Mesothelial cell of epicardium (in vitro differentiated cells): ENCODE data around the gene RACK1. TPM values are rescaled to one million over a fixed set of nuclear protein-coding genes. Genes with fewer than 3 reads are reported as not detected.

Source experiments
- DNase-seq, 2 experiments: peaks; one replicate each; pipeline ENCODE4 v3.0.0; 2021; ENCODE audit warnings: low spot score in 2 of 2; ENCODE audit not compliant: unreplicated experiment in 2 of 2
- H3K27ac Mint-ChIP-seq: 2 replicates; pipeline ENCODE4 v1.8.0; 2021; ENCODE audit warnings: mixed read lengths
- H3K27me3 Mint-ChIP-seq: 2 replicates; pipeline ENCODE4 v1.8.0; 2021; ENCODE audit warnings: low read depth, mixed read lengths
- H3K36me3 Mint-ChIP-seq: 2 replicates; pipeline ENCODE4 v1.8.0; 2021; ENCODE audit warnings: mixed read lengths
- H3K4me1 Mint-ChIP-seq: 2 replicates; pipeline ENCODE4 v1.8.0; 2021; ENCODE audit warnings: mixed read lengths
- H3K4me3 Mint-ChIP-seq: 2 replicates; pipeline ENCODE4 v1.8.0; 2021; ENCODE audit warnings: mild to moderate bottlenecking, moderate library complexity, mixed read lengths
- H3K9me3 Mint-ChIP-seq: 2 replicates; pipeline ENCODE4 v1.8.0; 2021; ENCODE audit warnings: mixed read lengths
- CTCF ChIP-seq: fragments of 200-600 bp; sonication (generic); IDR thresholded peaks from one replicate; pipeline ENCODE4 v1.5.0; 2021; ENCODE audit warnings: antibody characterized with exemption; ENCODE audit not compliant: unreplicated experiment
- total RNA-seq: library from RNA; stranded (reverse); gene quantifications from 3 replicates; pipeline ENCODE4 v1.2.1, GENCODE V29; 2021

Gene RACK1
- total RNA-seq, 1 donor from 2014 or later = 2,008 TPM

- Mint-ChIP-seq H3K27ac (no peak overlapping the region), H3K9me3 (no peaks in the 10 kb centered on the region), H3K4me1 (peaks cover 17% of the 10 kb centered on the region)
Observed at GRCh38 chr5:181197326-181197951, 46.3 kb downstream of the RACK1 start.

GRCh38 chr5:181195249-181195761 lies 48.4 kb downstream of the RACK1 start:
- H3K4me1 Mint-ChIP-seq = peaks cover 24% of the 10 kb centered on the region
- no peak for TF ChIP-seq CTCF
- DNase-seq = no peak
- H3K4me3 Mint-ChIP-seq = no peak overlapping the region
- H3K27ac Mint-ChIP-seq = no peak overlapping the region
- H3K27me3 Mint-ChIP-seq = peaks cover 17% of the 10 kb centered on the region
- H3K9me3 Mint-ChIP-seq = no peaks in the 10 kb centered on the region
- H3K36me3 Mint-ChIP-seq = no peaks in the 10 kb centered on the region

More at GRCh38 chr5:181197326-181197951, 46.3 kb downstream of the RACK1 start:
- H3K4me3 Mint-ChIP-seq = no peak overlapping the region
- TF ChIP-seq CTCF = no peak
- H3K36me3 Mint-ChIP-seq = no peaks in the 10 kb centered on the region
- H3K27me3 Mint-ChIP-seq = peaks cover 37% of the 10 kb centered on the region
- DNase-seq = no peak

- peaks cover 12% of the 10 kb centered on the region for H3K27me3 Mint-ChIP-seq
Observed at GRCh38 chr5:181194489-181195248, 49.0 kb downstream of the RACK1 start.

GRCh38 chr5:181193656-181194055 lies 50.0 kb downstream of the RACK1 start:
- Mint-ChIP-seq H3K27ac (no peak overlapping the region), H3K36me3 (no peaks in the 10 kb centered on the region), H3K4me3 (peak overlapping the region; percentile 99), H3K27me3 (peaks cover 6% of the 10 kb centered on the region), H3K9me3 (no peaks in the 10 kb centered on the region), H3K4me1 (peaks cover 29% of the 10 kb centered on the region)
- no peak for DNase-seq
- TF ChIP-seq CTCF = no peak

More at GRCh38 chr5:181194489-181195248, 49.0 kb downstream of the RACK1 start:
- Mint-ChIP-seq H3K27ac (no peak overlapping the region), H3K9me3 (no peaks in the 10 kb centered on the region), H3K4me3 (no peak overlapping the region), H3K36me3 (no peaks in the 10 kb centered on the region), H3K4me1 (peaks cover 27% of the 10 kb centered on the region)
- no peak for DNase-seq
- TF ChIP-seq CTCF = no peak

GRCh38 chr5:181192337-181193046 lies 51.2 kb downstream of the RACK1 start:
- peak overlapping the region; percentile 99 for H3K4me3 Mint-ChIP-seq
- peak overlapping the region; percentile 90 for H3K27ac Mint-ChIP-seq
- TF ChIP-seq CTCF = no peak
- H3K36me3 Mint-ChIP-seq = no peaks in the 10 kb centered on the region
- peaks cover 3% of the 10 kb centered on the region for H3K27me3 Mint-ChIP-seq
- no peak for DNase-seq
- H3K4me1 Mint-ChIP-seq = peaks cover 22% of the 10 kb centered on the region
- H3K9me3 Mint-ChIP-seq = no peaks in the 10 kb centered on the region
